Measurements from ENCODE around the gene FAM131C. TPM values are rescaled to one million over a fixed set of nuclear protein-coding genes. Genes with fewer than 3 reads are reported as not detected.

FAM131C gene
- total RNA-seq, 1 experiment from 2014 or later = 7.4 TPM

GRCh38 chr1:16050328-16050727, 23.1 kb downstream of the FAM131C start:
- intact Hi-C loops (cut with micrococcal nuclease; ENCODE audit: unreplicated experiment) = no loop called here
- Histone ChIP-seq H3K4me2 (no peak overlapping the region), H3F3A (ENCODE audit: insufficient read depth, low read depth) (no peaks in the 10 kb centered on the region; the same call in 1 of the 2 replicates), H4K20me1 (ENCODE audit: insufficient read depth) (no peaks in the 10 kb centered on the region), H3K79me2 (ENCODE audit: low read depth) (no peaks in the 10 kb centered on the region), H3K4me3 (no peak overlapping the region), H2AFZ (no peak overlapping the region), H3K9me3 (ENCODE audit: insufficient read depth, low read depth) (no peaks in the 10 kb centered on the region), H3K9me2 (ENCODE audit: insufficient read depth) (no peaks in the 10 kb centered on the region), H3K36me3 (ENCODE audit: low read depth) (no peaks in the 10 kb centered on the region), H3K27ac (no peak overlapping the region), H3K4me1 (replicated peaks; ENCODE audit: insufficient read depth) (peaks cover 20% of the 10 kb centered on the region), H3K27me3 (ENCODE audit: insufficient read depth, low read depth) (no peaks in the 10 kb centered on the region)
- TF ChIP-seq EZH2 (IDR thresholded peaks at IDR 0.05; ENCODE audit: low read depth) = no peak
- TF ChIP-seq, protein P1, sequence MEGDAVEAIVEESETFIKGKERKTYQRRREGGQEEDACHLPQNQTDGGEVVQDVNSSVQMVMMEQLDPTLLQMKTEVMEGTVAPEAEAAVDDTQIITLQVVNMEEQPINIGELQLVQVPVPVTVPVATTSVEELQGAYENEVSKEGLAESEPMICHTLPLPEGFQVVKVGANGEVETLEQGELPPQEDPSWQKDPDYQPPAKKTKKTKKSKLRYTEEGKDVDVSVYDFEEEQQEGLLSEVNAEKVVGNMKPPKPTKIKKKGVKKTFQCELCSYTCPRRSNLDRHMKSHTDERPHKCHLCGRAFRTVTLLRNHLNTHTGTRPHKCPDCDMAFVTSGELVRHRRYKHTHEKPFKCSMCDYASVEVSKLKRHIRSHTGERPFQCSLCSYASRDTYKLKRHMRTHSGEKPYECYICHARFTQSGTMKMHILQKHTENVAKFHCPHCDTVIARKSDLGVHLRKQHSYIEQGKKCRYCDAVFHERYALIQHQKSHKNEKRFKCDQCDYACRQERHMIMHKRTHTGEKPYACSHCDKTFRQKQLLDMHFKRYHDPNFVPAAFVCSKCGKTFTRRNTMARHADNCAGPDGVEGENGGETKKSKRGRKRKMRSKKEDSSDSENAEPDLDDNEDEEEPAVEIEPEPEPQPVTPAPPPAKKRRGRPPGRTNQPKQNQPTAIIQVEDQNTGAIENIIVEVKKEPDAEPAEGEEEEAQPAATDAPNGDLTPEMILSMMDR (conservative IDR thresholded peaks at IDR 0.05) = no peak
- POLR2A ChIA-PET (ENCODE audit: unreplicated experiment) = interaction anchor here (0.6 kb wide), 1 partner anchor 9 kb away, joined by 4 read pairs; no protein-coding TSS in a partner anchor
- DNase-seq = no peak
- CTCF ChIA-PET = interaction anchor here (0.7 kb wide), 1 partner anchor 9 kb away, joined by 4 read pairs; no protein-coding TSS in a partner anchor
- no TSS peak for BruUV-seq (replicated peaks)

- Histone ChIP-seq H3K79me2 (ENCODE audit: low read depth) (no peaks in the 10 kb centered on the region), H4K20me1 (ENCODE audit: insufficient read depth) (no peaks in the 10 kb centered on the region), H2AFZ (no peak overlapping the region), H3K4me1 (replicated peaks; ENCODE audit: insufficient read depth) (0 out of 2 replicates have a peak, but pooled peaks cover 6% of the 10 kb centered on the region), H3K27ac (no peak overlapping the region), H3K27me3 (ENCODE audit: insufficient read depth, low read depth) (no peaks in the 10 kb centered on the region), H3F3A (ENCODE audit: insufficient read depth, low read depth) (no peaks in the 10 kb centered on the region), H3K36me3 (ENCODE audit: low read depth) (no peaks in the 10 kb centered on the region), H3K4me2 (peak overlapping the region; percentile 67), H3K9me3 (ENCODE audit: insufficient read depth, low read depth) (no peaks in the 10 kb centered on the region), H3K9me2 (ENCODE audit: insufficient read depth) (no peaks in the 10 kb centered on the region), H3K4me3 (peak overlapping the region; percentile 42)
- ChIA-PET CTCF (interaction anchor here (0.6 kb wide), 2 partner anchors 33 to 52 kb away, joined by 3 read pairs; no protein-coding TSS in a partner anchor), POLR2A (ENCODE audit: unreplicated experiment) (interaction anchor here (0.6 kb wide), 1 partner anchor 625 kb away, joined by 18 read pairs; no protein-coding TSS in a partner anchor)
- TF ChIP-seq, protein P1 (conservative IDR thresholded peaks at IDR 0.05) = no peak
- TF ChIP-seq EZH2 (IDR thresholded peaks at IDR 0.05; ENCODE audit: low read depth) = no peak
- DNase-seq = peak in 1 of 2 experiments; percentile 68
- no TSS peak for BruUV-seq (replicated peaks)
- intact Hi-C loops (cut with micrococcal nuclease; ENCODE audit: unreplicated experiment) = no loop called here
These were observed 24.8 kb downstream of the FAM131C start for GRCh38 chr1:16048573-16049189.

- intact Hi-C loops (cut with micrococcal nuclease; ENCODE audit: unreplicated experiment) = no loop called here
- H3K79me2 ChIP-seq (ENCODE audit: low read depth) = no peaks in the 10 kb centered on the region
- no peaks in the 10 kb centered on the region for H3K9me3 ChIP-seq (ENCODE audit: insufficient read depth, low read depth)
- H3K4me2 ChIP-seq = no peak overlapping the region
- H3K27me3 ChIP-seq (ENCODE audit: insufficient read depth, low read depth) = no peaks in the 10 kb centered on the region
- H3F3A ChIP-seq (ENCODE audit: insufficient read depth, low read depth) = no peaks in the 10 kb centered on the region
- H2AFZ ChIP-seq = no peak overlapping the region
- H3K4me3 ChIP-seq = no peak overlapping the region
- BruUV-seq (replicated peaks) = no TSS peak
- POLR2A ChIA-PET (ENCODE audit: unreplicated experiment) = interaction anchor here (0.6 kb wide), 1 partner anchor 624 kb away, joined by 18 read pairs; no protein-coding TSS in a partner anchor
- no peaks in the 10 kb centered on the region for H4K20me1 ChIP-seq (ENCODE audit: insufficient read depth)
- no peaks in the 10 kb centered on the region for H3K4me1 ChIP-seq (replicated peaks; ENCODE audit: insufficient read depth)
- H3K36me3 ChIP-seq (ENCODE audit: low read depth) = no peaks in the 10 kb centered on the region
- H3K9me2 ChIP-seq (ENCODE audit: insufficient read depth) = no peaks in the 10 kb centered on the region
- CTCF ChIA-PET = interaction anchor here (0.6 kb wide), 1 partner anchor 32 kb away, joined by 3 read pairs; no protein-coding TSS in a partner anchor
- TF ChIP-seq, protein P1 (conservative IDR thresholded peaks at IDR 0.05) = no peak
- no peak for TF ChIP-seq EZH2 (IDR thresholded peaks at IDR 0.05; ENCODE audit: low read depth)
- H3K27ac ChIP-seq = no peak overlapping the region
- DNase-seq = no peak
These were observed 25.5 kb downstream of the FAM131C start for GRCh38 chr1:16047791-16048475.
